Activated CD8-positive, alpha-beta memory T cell treated with anti-CD3 and anti-CD28 coated beads for 1 hour (primary cell): Measurements from ENCODE around the gene ARHGAP30.
"Not testable (repeated sequence)": the region's sequence is repeated elsewhere in the genome, so short reads cannot be mapped to it uniquely, and the experiment has no call there.

Experiments used
- DNase-seq, 2 donors: peaks; one replicate each; pipeline ENCODE4 v3.0.0-alpha.2; 2020; ENCODE audit warnings: low read depth in 1 of 2; ENCODE audit errors: extremely low read depth in 1 of 2

Gene ARHGAP30

DNA sequence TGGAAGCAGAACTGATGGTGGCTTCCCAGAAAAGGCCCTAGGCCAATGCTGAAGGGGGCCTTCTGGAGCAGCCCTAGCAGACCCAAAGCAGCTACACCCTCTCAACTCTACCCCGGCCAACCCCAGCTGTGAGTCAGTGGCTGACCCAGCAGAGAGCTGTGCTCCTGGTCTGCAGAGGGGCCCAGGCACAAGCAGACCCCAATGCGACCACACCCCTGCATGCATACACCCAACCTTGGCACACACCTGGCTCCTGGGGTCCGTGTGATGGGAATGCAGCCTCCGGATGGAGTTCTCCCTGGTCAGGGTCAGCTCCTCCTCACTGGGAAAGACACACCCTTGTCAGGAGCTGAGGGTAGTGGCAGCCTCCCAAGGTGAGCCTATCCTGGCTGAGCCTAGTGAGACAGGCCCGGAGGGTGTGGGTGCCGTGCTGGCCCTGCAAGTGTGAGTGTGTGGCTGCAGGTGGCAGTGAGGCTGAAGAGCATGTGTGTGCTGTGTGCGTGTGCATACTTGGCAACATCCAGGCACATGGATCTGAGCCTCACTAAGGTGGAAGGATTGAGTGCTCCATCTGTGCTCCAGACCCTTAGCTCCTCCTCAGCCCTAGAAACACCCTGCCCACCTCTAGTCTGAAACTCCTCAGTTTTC, 3.9 kb upstream of the ARHGAP30 start:
- no peak for DNase-seq

DNA sequence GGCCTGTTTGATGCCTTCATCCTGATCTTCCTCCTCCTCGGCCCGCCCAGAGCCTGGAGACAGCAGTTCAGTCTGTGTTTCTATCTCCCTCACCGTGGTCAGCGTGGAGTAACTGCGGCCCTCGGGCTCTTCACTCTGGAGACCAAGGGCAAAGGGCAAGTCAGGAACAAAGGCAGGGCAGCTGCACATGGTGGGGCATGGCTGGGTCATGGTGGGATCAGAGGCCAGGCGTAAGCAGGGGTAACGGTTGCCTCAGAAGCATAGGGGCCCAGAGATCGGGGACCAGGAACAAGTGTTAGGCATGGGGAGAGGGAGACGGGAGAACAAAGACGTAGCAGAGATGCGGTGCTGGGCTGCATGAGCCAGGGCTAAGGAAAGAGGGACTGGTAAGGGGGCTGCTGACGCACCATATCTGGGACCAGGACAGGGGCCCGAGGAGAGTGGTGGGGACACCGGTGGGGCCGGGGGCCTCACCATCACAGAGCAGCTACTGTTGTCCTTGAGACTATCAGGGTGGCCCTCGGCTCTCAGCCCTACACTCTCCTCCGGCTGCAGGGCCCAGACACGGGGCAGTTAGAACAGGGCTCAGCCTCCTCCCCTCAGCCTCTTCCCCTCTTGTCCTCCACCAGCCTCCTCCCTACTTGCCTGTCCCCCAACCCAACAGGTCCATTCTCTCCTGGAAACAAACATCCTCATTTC, 3.2 kb upstream of the ARHGAP30 start:
- DNase-seq = no peak

DNA sequence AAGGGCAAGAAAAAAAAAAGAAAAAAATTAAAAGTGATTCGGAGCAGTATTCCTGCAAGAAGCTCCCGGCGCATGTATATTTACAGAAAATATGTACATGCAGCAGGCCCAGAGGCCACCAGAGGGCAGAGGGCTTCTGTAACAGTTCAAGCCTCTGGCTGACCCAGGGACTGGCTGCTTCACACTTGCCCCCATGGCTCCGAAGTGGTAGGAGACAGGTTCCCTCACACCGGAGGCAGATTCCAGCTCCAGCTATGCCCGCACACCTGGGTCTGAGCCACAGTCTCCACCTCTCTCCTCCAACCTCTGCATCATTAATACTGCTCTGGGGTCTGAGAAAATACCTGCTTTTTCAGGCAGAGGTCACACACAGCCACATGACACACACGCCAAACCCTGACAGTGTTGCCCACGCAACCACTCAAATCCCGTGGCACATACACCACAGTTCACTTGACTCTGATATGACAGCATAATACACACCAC, 2.2 kb upstream of the ARHGAP30 start:
- peak in 1 of 2 donors; percentile 29 for DNase-seq

DNA sequence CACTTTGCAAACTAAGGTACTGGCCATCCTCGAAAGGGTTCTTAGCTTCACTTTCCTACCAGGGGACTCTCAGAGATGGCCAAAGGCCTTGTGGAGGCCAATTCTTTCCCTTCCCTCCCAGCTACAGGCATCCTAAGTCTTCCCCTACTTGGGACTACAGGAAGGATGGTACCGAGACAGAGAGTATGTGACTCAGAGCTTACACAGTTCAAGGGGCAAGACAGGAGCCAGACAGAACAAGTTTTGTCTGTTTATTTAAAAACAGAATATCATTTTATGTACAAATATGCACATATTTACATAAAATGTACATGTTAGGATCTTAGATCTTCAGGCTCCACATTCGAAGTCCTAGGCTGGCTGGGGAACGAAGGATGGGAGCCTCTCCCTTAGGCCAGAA, 1.1 kb upstream of the ARHGAP30 start:
- no peak for DNase-seq

DNA sequence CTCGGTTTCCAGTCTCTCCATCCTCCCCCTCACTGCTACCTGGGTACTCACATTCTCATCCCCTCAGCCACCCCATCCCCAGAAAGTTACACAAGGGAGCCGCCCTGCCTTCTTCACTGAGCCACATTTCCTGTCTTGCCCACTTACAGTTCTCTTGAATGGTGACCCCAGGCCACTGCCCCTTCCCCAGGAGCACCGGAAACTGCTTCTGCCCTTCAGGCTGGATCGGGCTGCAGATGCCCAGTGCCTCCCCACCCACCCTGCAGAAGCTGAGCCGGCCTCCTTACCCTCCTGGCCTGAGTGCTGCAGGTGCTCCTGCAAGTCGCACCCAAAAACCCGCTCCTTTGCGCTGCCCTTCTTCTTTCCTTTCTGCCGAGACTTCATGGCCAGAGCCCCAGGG, 450 bp downstream of the ARHGAP30 start:
- no peak for DNase-seq

DNA sequence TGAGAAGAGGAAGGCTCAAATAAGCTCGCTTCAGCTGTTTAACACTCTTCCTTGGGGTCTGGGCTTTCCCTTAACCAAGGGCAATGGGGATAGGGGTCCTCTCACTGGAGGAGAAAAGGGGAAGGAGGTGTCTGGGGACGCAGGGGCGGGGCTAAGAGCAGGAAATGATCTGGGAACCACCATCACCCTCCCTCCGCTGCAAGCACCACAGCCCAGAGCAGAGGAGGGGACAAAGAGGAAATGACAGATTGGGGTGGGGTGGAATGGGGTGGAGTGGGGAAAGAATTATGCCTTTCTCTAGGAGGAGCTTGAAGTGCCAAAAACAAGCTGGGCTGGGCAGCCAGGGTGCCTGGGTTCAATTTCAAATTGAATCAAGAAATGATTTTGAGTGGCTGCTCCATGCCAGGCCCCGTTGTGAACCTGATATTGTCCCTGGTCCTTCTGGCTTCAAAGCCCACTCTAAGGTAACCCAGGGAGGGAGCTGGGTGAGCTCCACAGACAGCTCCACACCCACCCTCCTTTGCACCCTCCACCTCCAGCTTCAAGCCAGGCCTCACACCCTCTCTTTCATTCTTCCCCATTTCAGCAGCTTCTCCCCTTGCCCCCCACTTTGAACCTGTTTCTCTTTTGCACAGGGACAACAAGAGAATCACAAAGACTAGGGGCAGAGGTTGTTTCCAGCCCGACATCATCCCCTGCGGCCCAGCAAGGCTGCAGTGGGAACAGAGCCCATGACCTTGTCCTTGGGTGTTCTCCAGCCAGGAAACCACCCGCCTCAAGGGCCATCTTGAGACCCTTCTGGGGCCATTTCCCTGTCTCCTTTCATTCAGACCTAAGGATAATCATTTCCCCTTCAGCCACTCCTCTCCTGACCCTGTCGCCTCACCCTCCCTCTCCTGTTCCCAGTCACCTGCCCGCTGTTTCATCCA, 1.1 kb downstream of the ARHGAP30 start:
- DNase-seq = peak; percentile 66 to 70

DNA sequence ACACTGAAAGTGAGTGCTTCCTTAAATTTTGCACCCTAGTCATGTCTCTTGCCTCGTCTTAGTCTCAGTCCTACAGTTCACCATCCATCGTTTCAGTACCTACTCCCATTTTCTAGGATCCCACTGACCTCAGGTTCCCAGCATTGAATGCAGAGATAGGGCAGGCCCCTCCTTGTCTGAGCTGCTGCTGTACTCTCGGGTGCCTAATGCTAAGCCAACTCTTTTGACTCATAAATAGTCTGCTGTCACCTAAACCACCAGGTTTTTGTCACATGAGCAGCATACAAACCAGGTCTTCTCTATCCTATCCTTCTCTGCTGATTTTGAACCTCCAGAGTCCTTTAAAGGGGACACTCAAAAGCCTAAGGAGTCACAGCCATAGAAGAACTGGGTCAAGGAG, 3.0 kb downstream of the ARHGAP30 start:
- no peak for DNase-seq

DNA sequence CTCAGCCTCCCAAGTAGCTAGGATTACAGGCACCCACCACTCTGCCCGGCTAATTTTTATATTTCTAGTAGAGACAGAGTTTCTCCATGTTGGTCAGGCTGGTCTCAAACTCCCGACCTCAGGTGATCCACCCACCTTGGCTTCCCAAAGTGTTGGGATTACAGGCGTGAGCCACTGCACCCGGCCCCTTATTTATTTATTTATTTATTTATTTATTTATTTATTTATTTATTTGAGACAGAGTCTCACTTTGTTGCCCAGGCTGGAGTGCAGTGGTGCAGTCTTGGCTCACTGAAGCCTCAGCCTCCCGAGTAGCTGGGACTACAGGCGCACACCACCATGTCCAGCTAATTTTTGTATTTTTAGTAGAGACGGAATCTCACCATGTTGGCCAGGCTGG, 4.0 kb downstream of the ARHGAP30 start:
- not testable (repeated sequence) for DNase-seq

DNA sequence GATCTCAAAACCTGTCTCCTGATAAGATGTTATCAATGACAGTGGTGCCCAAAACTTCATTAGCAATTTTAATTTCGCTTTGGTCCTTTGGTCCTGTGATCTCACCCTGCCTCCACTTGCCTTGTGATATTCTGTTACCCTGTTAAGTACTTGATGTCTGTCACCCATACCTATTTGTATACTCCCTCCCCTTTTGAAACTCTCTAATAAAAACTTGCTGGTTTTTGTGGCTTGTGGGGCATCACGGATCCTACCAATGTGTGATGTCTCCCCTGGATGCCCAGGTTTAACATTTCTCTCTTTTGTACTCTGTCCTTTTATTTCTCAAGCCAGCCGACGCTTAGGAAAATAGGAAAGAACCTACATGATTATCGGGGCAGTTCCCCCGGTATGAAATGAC, 5.8 kb downstream of the ARHGAP30 start:
- DNase-seq = not testable (repeated sequence)

DNA sequence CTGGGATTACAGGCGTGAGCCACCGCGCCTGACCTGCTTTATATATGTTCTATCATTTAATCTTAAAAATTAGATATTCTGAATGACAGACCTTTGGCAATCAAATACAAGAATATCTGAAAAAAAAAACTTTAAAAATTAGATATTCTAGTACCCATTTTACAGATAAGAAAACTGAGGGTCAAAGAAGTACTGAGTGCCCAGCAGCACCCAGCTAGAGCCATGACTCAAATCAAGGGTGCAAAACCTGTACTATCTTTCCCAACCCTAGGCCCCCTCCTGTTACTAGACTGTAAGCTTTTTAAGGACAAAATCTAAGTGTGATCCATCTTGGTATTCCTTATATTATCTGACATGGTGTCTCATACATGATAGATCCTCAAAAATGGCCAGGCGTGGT, 8.3 kb downstream of the ARHGAP30 start:
- no peak for DNase-seq

DNA sequence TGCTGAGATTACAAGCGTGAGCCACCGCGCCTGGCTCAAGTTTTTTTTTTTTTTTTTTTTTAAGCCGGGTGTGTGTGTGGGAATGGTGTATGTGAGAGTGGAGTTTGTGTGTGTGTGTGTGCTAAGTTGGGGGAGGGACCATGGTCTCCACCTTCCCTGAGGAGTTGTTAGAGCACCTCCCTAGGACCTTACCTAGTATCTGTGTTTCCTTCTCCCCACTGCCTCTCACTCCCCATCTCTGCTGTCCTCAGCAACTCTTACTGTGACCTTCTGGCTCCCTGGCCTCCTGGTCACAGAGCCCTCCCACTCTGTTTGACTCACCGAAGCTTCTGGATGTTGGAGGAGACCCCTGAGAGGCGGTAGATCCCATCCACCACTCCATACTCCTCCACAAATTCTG, 10.4 kb downstream of the ARHGAP30 start:
- no peak for DNase-seq

DNA sequence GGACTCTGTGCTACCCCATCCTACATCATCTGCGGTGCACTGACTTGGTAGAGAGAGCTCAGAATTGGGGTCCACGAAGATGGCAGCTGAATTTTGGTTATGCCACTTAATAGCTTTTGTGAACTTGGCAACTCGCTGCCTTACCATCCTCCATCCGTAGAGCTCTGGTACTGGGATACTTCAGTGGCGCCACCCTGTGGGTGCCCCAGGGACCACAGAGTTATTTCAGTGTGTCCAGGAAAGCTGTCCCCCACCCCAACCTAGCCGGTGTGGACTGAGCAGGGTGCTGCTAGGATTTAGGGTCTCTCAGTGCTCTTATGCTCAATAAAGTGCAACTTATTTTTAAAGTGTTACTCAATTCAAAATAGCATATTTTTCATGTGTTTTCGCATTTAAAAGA, 14.9 kb downstream of the ARHGAP30 start:
- DNase-seq = no peak

DNA sequence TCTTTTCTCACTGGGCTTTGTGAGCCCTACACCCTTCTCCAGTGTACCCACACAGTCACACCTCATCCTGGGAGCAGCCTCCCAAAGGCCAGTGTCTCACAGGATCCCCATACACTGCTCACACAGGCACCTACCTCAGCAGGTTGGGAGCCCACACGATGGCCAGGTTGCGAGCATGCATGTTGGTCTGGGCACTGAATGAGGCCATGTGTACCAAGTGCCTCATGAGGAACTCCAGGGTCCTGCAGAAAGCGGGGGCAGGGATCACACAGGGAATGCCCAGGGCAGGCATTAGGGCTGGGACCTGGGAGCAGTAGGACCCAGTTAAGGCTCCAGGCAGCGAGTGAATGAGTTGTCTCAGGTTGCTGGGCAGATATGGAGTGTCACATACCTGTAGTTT, 15.5 kb downstream of the ARHGAP30 start:
- DNase-seq = no peak

DNA sequence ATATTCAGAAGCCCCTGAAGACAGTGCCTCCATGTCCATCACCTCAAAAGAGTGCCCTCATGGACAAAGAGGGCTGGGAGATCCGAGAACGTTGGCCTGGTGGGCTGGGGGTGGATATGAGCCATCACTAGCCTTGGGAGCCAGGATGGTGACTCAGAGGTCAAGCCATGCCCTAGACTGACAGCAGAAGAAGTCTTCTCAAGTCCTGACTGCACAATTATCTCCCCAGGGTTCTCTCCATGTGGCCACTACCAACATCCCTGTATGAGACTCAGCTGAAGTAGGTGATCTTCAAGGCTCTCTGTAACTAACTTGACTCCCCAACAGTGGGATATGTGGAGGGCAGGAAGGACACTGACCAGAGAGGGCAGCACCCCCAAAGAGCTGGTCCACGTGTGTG, 16.8 kb downstream of the ARHGAP30 start:
- no peak for DNase-seq

DNA sequence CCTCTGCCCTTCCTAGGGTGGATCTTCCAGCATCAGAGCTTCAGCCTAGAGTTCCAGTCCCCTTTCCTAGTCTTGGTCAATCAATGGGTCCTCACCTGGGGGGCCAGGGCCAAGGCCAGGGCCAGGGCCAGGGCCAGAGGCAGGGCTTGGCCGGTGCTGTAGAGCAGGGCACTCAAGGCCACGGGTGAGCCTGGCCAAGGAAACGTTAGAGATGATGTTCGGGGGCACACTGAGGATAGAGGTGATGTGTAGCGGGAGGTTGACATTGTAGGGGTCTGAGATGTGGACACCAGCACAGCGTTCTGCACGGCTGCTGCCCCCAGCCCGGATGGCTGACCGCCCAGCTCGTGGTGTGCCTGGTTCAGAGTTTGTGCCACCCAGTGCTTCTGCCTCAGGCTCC, 18.5 kb downstream of the ARHGAP30 start:
- DNase-seq = no peak

DNA sequence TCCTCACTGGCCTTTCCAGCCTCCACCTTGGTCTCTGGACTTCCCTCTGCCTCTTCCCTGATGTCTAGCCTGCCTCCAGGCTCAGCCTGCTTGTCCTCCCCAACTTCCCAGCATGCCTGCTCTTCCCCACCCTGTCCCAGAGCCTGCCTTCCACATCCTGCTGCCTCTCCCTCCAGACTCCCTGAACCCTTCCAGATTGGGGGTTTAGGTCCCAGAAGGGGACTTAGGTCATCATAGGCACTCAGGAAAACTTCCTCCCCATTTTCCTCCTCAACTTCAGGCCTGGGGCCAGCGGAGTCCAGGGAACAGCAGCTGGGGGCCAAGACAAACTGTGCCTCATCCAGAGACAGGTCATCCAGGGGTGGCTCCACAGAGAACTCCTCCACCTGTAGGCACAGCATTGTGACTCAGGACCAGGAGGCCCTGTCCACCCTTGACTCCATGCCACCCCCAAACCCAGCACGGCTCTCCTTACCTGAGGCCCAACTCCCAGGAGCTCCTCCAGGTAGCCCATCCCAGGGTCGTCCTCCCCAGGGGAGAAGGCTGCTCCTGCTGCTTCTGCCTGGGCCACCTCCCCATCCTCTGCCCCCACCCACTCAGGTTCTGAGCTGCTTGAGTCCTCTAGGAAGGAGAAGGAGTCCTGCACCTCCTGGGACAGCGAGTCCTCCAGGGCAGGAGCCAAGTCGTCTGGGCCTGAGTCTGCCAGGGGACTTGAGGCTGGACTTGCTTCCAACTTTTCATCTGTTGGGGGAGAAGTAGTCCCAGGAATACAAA, 20.6 kb downstream of the ARHGAP30 start:
- DNase-seq = no peak

DNA sequence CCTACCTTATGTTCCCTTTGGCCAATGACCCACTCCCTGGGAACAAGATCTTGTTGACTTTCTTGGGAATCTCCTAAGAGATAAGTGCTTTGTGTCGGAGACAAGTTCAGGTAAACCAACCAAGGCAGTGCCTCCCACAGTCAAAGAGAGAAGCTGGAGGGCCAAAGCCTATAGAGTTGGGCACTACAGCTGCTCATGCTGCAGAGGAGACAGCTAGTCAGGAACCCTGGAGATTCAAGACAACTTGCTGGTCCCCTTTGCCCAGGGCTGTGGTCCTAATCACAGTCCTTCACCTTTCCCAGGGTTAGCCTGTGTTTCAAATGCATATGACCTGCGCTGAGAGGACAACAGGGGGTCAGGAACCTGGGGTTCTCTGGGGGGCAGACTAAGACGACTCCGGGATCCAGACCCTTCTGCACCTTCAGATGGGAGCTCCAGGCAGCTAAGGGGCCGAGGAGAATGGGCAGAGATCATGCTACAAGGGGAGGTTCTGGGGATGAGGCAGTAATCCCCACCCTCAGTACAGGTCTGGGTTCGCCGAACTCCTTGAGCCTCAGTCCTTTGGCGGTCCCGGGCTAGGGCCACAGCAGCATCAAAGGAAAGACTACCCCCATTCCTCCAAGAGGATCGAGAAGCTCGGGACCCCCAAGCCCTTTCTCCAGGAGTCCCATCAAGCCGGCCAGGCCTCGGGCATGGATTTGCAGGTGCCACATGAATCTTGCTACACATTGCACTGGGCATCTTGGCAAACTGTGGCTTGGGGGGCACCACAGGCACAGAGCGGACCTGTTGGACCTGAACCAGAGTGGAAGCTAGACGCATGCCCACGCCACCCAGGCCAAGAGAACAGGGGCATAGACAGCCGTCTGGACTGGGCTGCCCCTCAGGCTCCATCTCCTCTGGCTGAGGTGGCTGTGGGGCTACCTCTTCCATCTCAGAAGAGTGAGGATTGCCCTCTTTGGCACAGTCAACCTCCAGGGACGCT, 22.0 kb downstream of the ARHGAP30 start:
- DNase-seq = no peak

DNA sequence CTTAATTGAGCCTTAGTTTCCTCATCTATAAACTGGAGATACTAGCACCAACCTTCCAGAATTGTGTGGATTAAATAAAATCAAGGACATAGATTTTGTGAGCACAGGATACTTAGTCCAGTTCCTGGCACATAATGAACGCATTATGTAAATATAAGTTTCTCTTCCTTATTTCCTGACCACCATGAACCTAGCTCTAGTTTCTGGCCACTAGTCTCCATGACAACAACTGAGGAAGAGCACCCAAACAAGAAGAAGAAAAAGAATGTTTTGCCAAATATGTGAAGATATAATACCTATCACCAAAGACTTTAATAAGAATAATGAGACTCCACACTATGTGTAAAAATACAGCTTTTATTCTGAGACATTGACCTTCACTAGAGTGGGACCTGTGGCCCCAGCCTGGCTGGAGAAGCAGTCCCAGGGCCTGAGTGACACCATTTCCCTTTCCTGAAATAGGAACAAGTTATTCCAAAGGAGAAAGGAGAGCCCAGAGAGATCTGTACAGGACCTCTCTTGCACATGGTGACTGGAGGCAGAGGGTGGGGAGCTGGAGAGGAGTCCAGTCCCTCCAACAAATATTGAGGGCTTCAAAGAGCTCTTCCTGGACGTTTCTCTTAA, 23.0 kb downstream of the ARHGAP30 start:
- no peak for DNase-seq
